ENCODE measurements around the gene SLC26A9. TPM values are rescaled to one million over a fixed set of nuclear protein-coding genes. Genes with fewer than 3 reads are reported as not detected.

The SLC26A9 gene
- 10 to 100 TPM; 24.4 to 35.4 TPM for total RNA-seq

GRCh38 chr1:205943245-205943644, at the start of gene SLC26A9:
TSS of gene SLC26A9 (minus strand) at chr1:205943456. CDS start at chr1:205935820, 7,636 bp downstream.
- Histone ChIP-seq H3K9me3 (no peaks in the 10 kb centered on the region), H3K4me3 (no peak within 1 kb of the TSS), H3K27ac (no peak within 1 kb of the TSS), H3K36me3 (no peaks in the 10 kb centered on the region), H3K27me3 (no peaks in the 10 kb centered on the region), H3K4me1 (peaks cover 0 to 13% of the 10 kb centered on the region in 2 donors)
- no peak for TF ChIP-seq CTCF (IDR thresholded peaks at IDR 0.05)
- DNase-seq (ENCODE audit: low spot score) = no peak

GRCh38 chr1:205992218-205992882, 49.1 kb upstream of the SLC26A9 start:
- Histone ChIP-seq H3K4me3 (no peak overlapping the region), H3K27me3 (no peaks in the 10 kb centered on the region), H3K9me3 (no peaks in the 10 kb centered on the region), H3K27ac (no peak overlapping the region), H3K36me3 (no peaks in the 10 kb centered on the region), H3K4me1 (peaks cover 0 to 3% of the 10 kb centered on the region in 2 donors)
- no peak for TF ChIP-seq CTCF (IDR thresholded peaks at IDR 0.05)
- no peak for DNase-seq (ENCODE audit: low spot score)

GRCh38 chr1:205991237-205991636, 48.0 kb upstream of the SLC26A9 start:
- Histone ChIP-seq H3K9me3 (no peaks in the 10 kb centered on the region), H3K36me3 (no peaks in the 10 kb centered on the region), H3K4me1 (peaks cover 0 to 14% of the 10 kb centered on the region in 2 donors), H3K27ac (no peak overlapping the region), H3K27me3 (no peaks in the 10 kb centered on the region), H3K4me3 (no peak overlapping the region)
- no peak for TF ChIP-seq CTCF (IDR thresholded peaks at IDR 0.05)
- DNase-seq (ENCODE audit: low spot score) = no peak

- no peak for TF ChIP-seq CTCF (IDR thresholded peaks at IDR 0.05)
- H3K36me3 ChIP-seq = no peaks in the 10 kb centered on the region
Observed at GRCh38 chr1:205990226-205990625, 47.0 kb upstream of the SLC26A9 start.

GRCh38 chr1:205989786-205990185, 46.5 kb upstream of the SLC26A9 start:
- TF ChIP-seq CTCF (IDR thresholded peaks at IDR 0.05) = no peak
- no peak for DNase-seq (ENCODE audit: low spot score)
- H3K4me3 ChIP-seq = no peak overlapping the region
- no peaks in the 10 kb centered on the region for H3K27me3 ChIP-seq
- H3K36me3 ChIP-seq = no peaks in the 10 kb centered on the region
- peaks cover 0 to 16% of the 10 kb centered on the region in 2 donors for H3K4me1 ChIP-seq
- no peaks in the 10 kb centered on the region for H3K9me3 ChIP-seq
- H3K27ac ChIP-seq = no peak overlapping the region

More at GRCh38 chr1:205990226-205990625, 47.0 kb upstream of the SLC26A9 start:
- H3K9me3 ChIP-seq = no peaks in the 10 kb centered on the region
- peaks cover 0 to 16% of the 10 kb centered on the region in 2 donors for H3K4me1 ChIP-seq
- H3K27me3 ChIP-seq = no peaks in the 10 kb centered on the region
- no peak overlapping the region for H3K27ac ChIP-seq
- H3K4me3 ChIP-seq = no peak overlapping the region
- no peak for DNase-seq (ENCODE audit: low spot score)

GRCh38 chr1:205988585-205988995, 45.3 kb upstream of the SLC26A9 start:
- Histone ChIP-seq H3K27ac (no peak overlapping the region), H3K36me3 (no peaks in the 10 kb centered on the region), H3K9me3 (no peaks in the 10 kb centered on the region), H3K4me3 (no peak overlapping the region), H3K4me1 (peaks cover 0 to 23% of the 10 kb centered on the region in 2 donors), H3K27me3 (no peaks in the 10 kb centered on the region)
- no peak for DNase-seq (ENCODE audit: low spot score)
- TF ChIP-seq CTCF (IDR thresholded peaks at IDR 0.05) = no peak
